ENCODE data around the gene NDRG4.

DNA sequence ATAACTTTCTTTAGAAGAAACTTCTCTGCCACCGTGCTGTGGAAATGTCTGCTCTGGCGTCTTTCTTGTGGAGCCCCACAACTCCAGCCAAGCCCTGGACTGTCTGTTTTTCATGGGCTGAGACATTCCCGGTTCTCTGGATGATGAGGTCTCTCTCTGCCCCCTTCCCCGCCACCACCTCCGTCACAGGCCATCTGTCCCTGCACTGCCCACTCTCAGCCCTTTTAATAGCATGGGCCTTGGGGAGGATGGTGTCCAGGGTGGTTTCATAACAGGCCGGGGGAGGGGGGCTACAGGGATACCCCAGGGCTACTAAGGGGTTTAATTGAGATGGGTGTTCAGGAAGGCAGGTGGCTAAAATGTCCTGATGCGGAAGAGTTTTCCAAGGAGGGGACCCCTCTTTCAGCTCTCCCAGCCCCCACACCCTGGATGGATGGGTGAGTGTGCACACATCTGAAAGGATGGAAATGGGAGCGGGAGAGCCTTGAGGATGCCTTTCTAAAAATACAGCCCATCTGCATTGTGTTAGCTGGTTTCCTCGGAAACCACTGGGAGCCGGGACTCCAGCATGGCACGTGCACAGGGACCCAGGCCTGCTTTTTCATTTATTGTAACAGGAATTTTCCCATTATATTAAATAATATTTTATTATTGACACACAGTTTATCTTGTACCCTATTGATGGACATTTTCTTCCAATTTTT, 14.6 kb upstream of the NDRG4 start:
- no peak for TF ChIP-seq EP300 (IDR thresholded peaks at IDR 0.05; ENCODE audit: low read depth in 2 of 2, low read length in 2 of 2)
- TF ChIP-seq EP300 (CRISPR knock-in tag; IDR thresholded peaks at IDR 0.05; ENCODE audit: borderline replicate concordance): no peak
- TF ChIP-seq, protein P1, sequence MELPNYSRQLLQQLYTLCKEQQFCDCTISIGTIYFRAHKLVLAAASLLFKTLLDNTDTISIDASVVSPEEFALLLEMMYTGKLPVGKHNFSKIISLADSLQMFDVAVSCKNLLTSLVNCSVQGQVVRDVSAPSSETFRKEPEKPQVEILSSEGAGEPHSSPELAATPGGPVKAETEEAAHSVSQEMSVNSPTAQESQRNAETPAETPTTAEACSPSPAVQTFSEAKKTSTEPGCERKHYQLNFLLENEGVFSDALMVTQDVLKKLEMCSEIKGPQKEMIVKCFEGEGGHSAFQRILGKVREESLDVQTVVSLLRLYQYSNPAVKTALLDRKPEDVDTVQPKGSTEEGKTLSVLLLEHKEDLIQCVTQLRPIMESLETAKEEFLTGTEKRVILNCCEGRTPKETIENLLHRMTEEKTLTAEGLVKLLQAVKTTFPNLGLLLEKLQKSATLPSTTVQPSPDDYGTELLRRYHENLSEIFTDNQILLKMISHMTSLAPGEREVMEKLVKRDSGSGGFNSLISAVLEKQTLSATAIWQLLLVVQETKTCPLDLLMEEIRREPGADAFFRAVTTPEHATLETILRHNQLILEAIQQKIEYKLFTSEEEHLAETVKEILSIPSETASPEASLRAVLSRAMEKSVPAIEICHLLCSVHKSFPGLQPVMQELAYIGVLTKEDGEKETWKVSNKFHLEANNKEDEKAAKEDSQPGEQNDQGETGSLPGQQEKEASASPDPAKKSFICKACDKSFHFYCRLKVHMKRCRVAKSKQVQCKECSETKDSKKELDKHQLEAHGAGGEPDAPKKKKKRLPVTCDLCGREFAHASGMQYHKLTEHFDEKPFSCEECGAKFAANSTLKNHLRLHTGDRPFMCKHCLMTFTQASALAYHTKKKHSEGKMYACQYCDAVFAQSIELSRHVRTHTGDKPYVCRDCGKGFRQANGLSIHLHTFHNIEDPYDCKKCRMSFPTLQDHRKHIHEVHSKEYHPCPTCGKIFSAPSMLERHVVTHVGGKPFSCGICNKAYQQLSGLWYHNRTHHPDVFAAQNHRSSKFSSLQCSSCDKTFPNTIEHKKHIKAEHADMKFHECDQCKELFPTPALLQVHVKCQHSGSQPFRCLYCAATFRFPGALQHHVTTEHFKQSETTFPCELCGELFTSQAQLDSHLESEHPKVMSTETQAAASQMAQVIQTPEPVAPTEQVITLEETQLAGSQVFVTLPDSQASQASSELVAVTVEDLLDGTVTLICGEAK (IDR thresholded peaks at IDR 0.05): no peak
- TF ChIP-seq, protein P1 (CRISPR knock-in tag; IDR thresholded peaks at IDR 0.05): no peak
- TF ChIP-seq, protein P2, sequence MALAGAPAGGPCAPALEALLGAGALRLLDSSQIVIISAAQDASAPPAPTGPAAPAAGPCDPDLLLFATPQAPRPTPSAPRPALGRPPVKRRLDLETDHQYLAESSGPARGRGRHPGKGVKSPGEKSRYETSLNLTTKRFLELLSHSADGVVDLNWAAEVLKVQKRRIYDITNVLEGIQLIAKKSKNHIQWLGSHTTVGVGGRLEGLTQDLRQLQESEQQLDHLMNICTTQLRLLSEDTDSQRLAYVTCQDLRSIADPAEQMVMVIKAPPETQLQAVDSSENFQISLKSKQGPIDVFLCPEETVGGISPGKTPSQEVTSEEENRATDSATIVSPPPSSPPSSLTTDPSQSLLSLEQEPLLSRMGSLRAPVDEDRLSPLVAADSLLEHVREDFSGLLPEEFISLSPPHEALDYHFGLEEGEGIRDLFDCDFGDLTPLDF (CRISPR knock-in tag; IDR thresholded peaks at IDR 0.05): no peak
- no peak for TF ChIP-seq ZIK1 (CRISPR knock-in tag; IDR thresholded peaks at IDR 0.05; ENCODE audit: borderline replicate concordance, low read depth)
- no peak for TF ChIP-seq MED1 (CRISPR knock-in tag; IDR thresholded peaks at IDR 0.05)
- no peak for TF ChIP-seq ZNF274 (CRISPR knock-in tag; IDR thresholded peaks at IDR 0.05)
- TF ChIP-seq, protein P3, sequence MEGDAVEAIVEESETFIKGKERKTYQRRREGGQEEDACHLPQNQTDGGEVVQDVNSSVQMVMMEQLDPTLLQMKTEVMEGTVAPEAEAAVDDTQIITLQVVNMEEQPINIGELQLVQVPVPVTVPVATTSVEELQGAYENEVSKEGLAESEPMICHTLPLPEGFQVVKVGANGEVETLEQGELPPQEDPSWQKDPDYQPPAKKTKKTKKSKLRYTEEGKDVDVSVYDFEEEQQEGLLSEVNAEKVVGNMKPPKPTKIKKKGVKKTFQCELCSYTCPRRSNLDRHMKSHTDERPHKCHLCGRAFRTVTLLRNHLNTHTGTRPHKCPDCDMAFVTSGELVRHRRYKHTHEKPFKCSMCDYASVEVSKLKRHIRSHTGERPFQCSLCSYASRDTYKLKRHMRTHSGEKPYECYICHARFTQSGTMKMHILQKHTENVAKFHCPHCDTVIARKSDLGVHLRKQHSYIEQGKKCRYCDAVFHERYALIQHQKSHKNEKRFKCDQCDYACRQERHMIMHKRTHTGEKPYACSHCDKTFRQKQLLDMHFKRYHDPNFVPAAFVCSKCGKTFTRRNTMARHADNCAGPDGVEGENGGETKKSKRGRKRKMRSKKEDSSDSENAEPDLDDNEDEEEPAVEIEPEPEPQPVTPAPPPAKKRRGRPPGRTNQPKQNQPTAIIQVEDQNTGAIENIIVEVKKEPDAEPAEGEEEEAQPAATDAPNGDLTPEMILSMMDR (CRISPR knock-in tag; IDR thresholded peaks at IDR 0.05): no peak
